ENCODE measurements around the gene LAMB3. TPM values are rescaled to one million over a fixed set of nuclear protein-coding genes. Genes with fewer than 3 reads are reported as not detected.

Gene LAMB3
- total RNA-seq, 2 donors from 2014 or later: 7.2 to 11.9 TPM

GRCh38 chr1:209620487-209620884, 31.7 kb downstream of the LAMB3 start:
- H3K36me3 Mint-ChIP-seq (ENCODE audit: low read depth): no peaks in the 10 kb centered on the region
- H3K27me3 Mint-ChIP-seq: no peaks in the 10 kb centered on the region
- no peak overlapping the region for H3K27ac Mint-ChIP-seq
- H3K4me1 Mint-ChIP-seq: no peaks in the 10 kb centered on the region
- no peaks in the 10 kb centered on the region for H3K9me3 Mint-ChIP-seq
- H3K4me3 Mint-ChIP-seq: no peak overlapping the region
- no peak for ATAC-seq (replicated peaks)

- no peak overlapping the region for H3K4me3 Mint-ChIP-seq
- H3K27ac Mint-ChIP-seq: no peak overlapping the region
- no peaks in the 10 kb centered on the region for H3K4me1 Mint-ChIP-seq
- H3K36me3 Mint-ChIP-seq (ENCODE audit: low read depth): no peaks in the 10 kb centered on the region
- no peaks in the 10 kb centered on the region for H3K27me3 Mint-ChIP-seq
- no peaks in the 10 kb centered on the region for H3K9me3 Mint-ChIP-seq
- no peak for ATAC-seq (replicated peaks)
These were observed 32.3 kb downstream of the LAMB3 start for GRCh38 chr1:209619696-209620486.

GRCh38 chr1:209618756-209619420, 33.3 kb downstream of the LAMB3 start:
- H3K4me3 Mint-ChIP-seq: no peak overlapping the region
- no peaks in the 10 kb centered on the region for H3K27me3 Mint-ChIP-seq
- no peaks in the 10 kb centered on the region for H3K36me3 Mint-ChIP-seq (ENCODE audit: low read depth)
- no peak overlapping the region for H3K27ac Mint-ChIP-seq
- H3K9me3 Mint-ChIP-seq: no peaks in the 10 kb centered on the region
- H3K4me1 Mint-ChIP-seq: no peaks in the 10 kb centered on the region
- ATAC-seq (replicated peaks): no peak

- Mint-ChIP-seq H3K4me3 (no peak overlapping the region), H3K9me3 (no peaks in the 10 kb centered on the region), H3K36me3 (ENCODE audit: low read depth) (no peaks in the 10 kb centered on the region), H3K27ac (no peak overlapping the region), H3K27me3 (no peaks in the 10 kb centered on the region), H3K4me1 (no peaks in the 10 kb centered on the region)
- no peak for ATAC-seq (replicated peaks)
These were observed 33.9 kb downstream of the LAMB3 start for GRCh38 chr1:209618291-209618690.

- no peaks in the 10 kb centered on the region for H3K27me3 Mint-ChIP-seq
- no peak overlapping the region for H3K4me3 Mint-ChIP-seq
- H3K9me3 Mint-ChIP-seq: no peaks in the 10 kb centered on the region
These were observed 34.5 kb downstream of the LAMB3 start for GRCh38 chr1:209617755-209618154.

GRCh38 chr1:209617047-209617673, 35.1 kb downstream of the LAMB3 start:
- Mint-ChIP-seq H3K4me3 (no peak overlapping the region), H3K36me3 (ENCODE audit: low read depth) (no peaks in the 10 kb centered on the region), H3K4me1 (no peaks in the 10 kb centered on the region), H3K27ac (no peak overlapping the region), H3K27me3 (no peaks in the 10 kb centered on the region), H3K9me3 (no peaks in the 10 kb centered on the region)
- ATAC-seq (replicated peaks): no peak

More at GRCh38 chr1:209617755-209618154, 34.5 kb downstream of the LAMB3 start:
- Mint-ChIP-seq H3K27ac (no peak overlapping the region), H3K4me1 (no peaks in the 10 kb centered on the region), H3K36me3 (ENCODE audit: low read depth) (no peaks in the 10 kb centered on the region)
- ATAC-seq (replicated peaks): no peak

GRCh38 chr1:209616366-209617046, 35.7 kb downstream of the LAMB3 start:
- Mint-ChIP-seq H3K9me3 (no peaks in the 10 kb centered on the region), H3K4me3 (no peak overlapping the region), H3K27me3 (no peaks in the 10 kb centered on the region), H3K27ac (no peak overlapping the region), H3K36me3 (ENCODE audit: low read depth) (no peaks in the 10 kb centered on the region), H3K4me1 (no peaks in the 10 kb centered on the region)
- no peak for ATAC-seq (replicated peaks)

GRCh38 chr1:209614906-209615305, 37.3 kb downstream of the LAMB3 start:
- H3K4me3 Mint-ChIP-seq: no peak overlapping the region
- no peaks in the 10 kb centered on the region for H3K9me3 Mint-ChIP-seq
- H3K27ac Mint-ChIP-seq: no peak overlapping the region
- no peak for ATAC-seq (replicated peaks)
- H3K27me3 Mint-ChIP-seq: no peaks in the 10 kb centered on the region
- no peaks in the 10 kb centered on the region for H3K4me1 Mint-ChIP-seq
- H3K36me3 Mint-ChIP-seq (ENCODE audit: low read depth): no peaks in the 10 kb centered on the region

- H3K27ac Mint-ChIP-seq: no peak overlapping the region
- H3K4me1 Mint-ChIP-seq: no peaks in the 10 kb centered on the region
- ATAC-seq (replicated peaks): no peak
- no peak overlapping the region for H3K4me3 Mint-ChIP-seq
- no peaks in the 10 kb centered on the region for H3K36me3 Mint-ChIP-seq (ENCODE audit: low read depth)
- no peaks in the 10 kb centered on the region for H3K9me3 Mint-ChIP-seq
- H3K27me3 Mint-ChIP-seq: no peaks in the 10 kb centered on the region
These were observed 38.1 kb downstream of the LAMB3 start for GRCh38 chr1:209614151-209614420.

- Mint-ChIP-seq H3K4me1 (no peaks in the 10 kb centered on the region), H3K27ac (no peak overlapping the region), H3K9me3 (no peaks in the 10 kb centered on the region), H3K4me3 (no peak overlapping the region), H3K27me3 (no peaks in the 10 kb centered on the region), H3K36me3 (ENCODE audit: low read depth) (no peaks in the 10 kb centered on the region)
- ATAC-seq (replicated peaks): no peak
These were observed 38.6 kb downstream of the LAMB3 start for GRCh38 chr1:209613400-209614150.

GRCh38 chr1:209612646-209613399, 39.4 kb downstream of the LAMB3 start:
- Mint-ChIP-seq H3K27ac (no peak overlapping the region), H3K27me3 (no peaks in the 10 kb centered on the region), H3K4me3 (no peak overlapping the region), H3K4me1 (no peaks in the 10 kb centered on the region), H3K36me3 (ENCODE audit: low read depth) (no peaks in the 10 kb centered on the region), H3K9me3 (no peaks in the 10 kb centered on the region)
- no peak for ATAC-seq (replicated peaks)

- no peak overlapping the region for H3K4me3 Mint-ChIP-seq
- H3K9me3 Mint-ChIP-seq: no peaks in the 10 kb centered on the region
- no peaks in the 10 kb centered on the region for H3K27me3 Mint-ChIP-seq
- no peaks in the 10 kb centered on the region for H3K4me1 Mint-ChIP-seq
- no peaks in the 10 kb centered on the region for H3K36me3 Mint-ChIP-seq (ENCODE audit: low read depth)
- no peak for ATAC-seq (replicated peaks)
- no peak overlapping the region for H3K27ac Mint-ChIP-seq
These were observed 40.3 kb downstream of the LAMB3 start for GRCh38 chr1:209611771-209612570.

- ATAC-seq (replicated peaks): no peak
- H3K9me3 Mint-ChIP-seq: no peaks in the 10 kb centered on the region
- no peaks in the 10 kb centered on the region for H3K4me1 Mint-ChIP-seq
- H3K27me3 Mint-ChIP-seq: no peaks in the 10 kb centered on the region
- H3K27ac Mint-ChIP-seq: no peak overlapping the region
- H3K4me3 Mint-ChIP-seq: no peak overlapping the region
- H3K36me3 Mint-ChIP-seq (ENCODE audit: low read depth): no peaks in the 10 kb centered on the region
These were observed 41.7 kb downstream of the LAMB3 start for GRCh38 chr1:209610631-209610905.
